ENCODE measurements around the gene KCNG2.

Gene KCNG2

DNA sequence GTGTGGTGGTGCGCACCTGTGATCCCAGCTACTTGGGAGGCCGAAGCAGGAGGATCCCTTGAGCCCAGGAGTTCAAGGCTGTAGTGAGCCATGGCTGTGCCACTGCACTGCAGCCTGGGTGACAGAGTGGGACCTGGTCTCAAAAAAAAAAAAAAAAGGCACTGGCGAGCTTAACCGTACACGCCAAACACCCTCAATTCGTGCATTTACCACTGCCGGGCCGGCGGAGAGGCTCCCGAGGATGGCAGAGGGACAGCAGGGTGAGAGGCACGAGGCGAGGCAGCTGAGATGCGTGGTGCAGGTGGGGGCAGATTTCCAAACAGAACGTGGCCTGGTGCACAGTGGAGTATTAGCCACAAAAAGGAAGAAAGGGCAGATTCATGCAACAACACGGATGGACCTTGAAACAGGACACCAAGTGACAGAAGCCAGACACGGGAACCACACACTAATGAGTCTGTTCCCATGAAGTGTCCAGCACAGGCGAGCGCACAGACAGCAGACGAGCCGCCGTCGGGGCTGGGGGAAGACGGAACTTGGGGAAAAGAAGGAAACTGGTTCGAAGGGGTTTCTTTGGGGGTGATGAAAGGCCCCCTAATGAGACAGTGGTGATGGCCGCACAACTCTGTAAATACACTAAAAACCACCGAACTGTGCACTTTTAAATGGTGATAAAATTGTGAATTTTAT lies 126.3 kb downstream of the KCNG2 start:
- TF ChIP-seq, protein P1, sequence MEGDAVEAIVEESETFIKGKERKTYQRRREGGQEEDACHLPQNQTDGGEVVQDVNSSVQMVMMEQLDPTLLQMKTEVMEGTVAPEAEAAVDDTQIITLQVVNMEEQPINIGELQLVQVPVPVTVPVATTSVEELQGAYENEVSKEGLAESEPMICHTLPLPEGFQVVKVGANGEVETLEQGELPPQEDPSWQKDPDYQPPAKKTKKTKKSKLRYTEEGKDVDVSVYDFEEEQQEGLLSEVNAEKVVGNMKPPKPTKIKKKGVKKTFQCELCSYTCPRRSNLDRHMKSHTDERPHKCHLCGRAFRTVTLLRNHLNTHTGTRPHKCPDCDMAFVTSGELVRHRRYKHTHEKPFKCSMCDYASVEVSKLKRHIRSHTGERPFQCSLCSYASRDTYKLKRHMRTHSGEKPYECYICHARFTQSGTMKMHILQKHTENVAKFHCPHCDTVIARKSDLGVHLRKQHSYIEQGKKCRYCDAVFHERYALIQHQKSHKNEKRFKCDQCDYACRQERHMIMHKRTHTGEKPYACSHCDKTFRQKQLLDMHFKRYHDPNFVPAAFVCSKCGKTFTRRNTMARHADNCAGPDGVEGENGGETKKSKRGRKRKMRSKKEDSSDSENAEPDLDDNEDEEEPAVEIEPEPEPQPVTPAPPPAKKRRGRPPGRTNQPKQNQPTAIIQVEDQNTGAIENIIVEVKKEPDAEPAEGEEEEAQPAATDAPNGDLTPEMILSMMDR (conservative IDR thresholded peaks at IDR 0.05; ENCODE audit: low read length), result no peak
- no peak overlapping the region for H3K4me3 ChIP-seq (ENCODE audit: low read length, poor library complexity, severe bottlenecking)
- H3K4me1 ChIP-seq (ENCODE audit: insufficient read depth, low read length, poor library complexity, severe bottlenecking), result no peaks in the 10 kb centered on the region
- H3K4me2 ChIP-seq (ENCODE audit: low read depth, low read length, poor library complexity, severe bottlenecking), result no peak overlapping the region
- H3K9me2 ChIP-seq (replicated peaks; ENCODE audit: low read depth, low read length), result no peaks in the 10 kb centered on the region
- H3K79me2 ChIP-seq (ENCODE audit: insufficient read depth, low read length), result peaks cover 11% of the 10 kb centered on the region; the same call in 1 of the 2 replicates
- H2AFZ ChIP-seq (ENCODE audit: low read length), result no peak overlapping the region
- H3K36me3 ChIP-seq (ENCODE audit: insufficient read depth, low read length), result peaks cover 19% of the 10 kb centered on the region; the same call in 1 of the 2 replicates
- H3K9ac ChIP-seq (ENCODE audit: low read depth, low read length, poor library complexity, severe bottlenecking), result no peak overlapping the region
- H4K20me1 ChIP-seq (ENCODE audit: insufficient read depth, low read length, poor library complexity, severe bottlenecking), result no peaks in the 10 kb centered on the region
- no peaks in the 10 kb centered on the region for H3F3A ChIP-seq (ENCODE audit: low read depth)
- H3K9me3 ChIP-seq (ENCODE audit: insufficient read depth, low read depth, low read length), result no peaks in the 10 kb centered on the region; the same call in 1 of the 2 replicates
- H3K27me3 ChIP-seq (ENCODE audit: insufficient read depth, low read length, poor library complexity, severe bottlenecking), result no peaks in the 10 kb centered on the region

DNA sequence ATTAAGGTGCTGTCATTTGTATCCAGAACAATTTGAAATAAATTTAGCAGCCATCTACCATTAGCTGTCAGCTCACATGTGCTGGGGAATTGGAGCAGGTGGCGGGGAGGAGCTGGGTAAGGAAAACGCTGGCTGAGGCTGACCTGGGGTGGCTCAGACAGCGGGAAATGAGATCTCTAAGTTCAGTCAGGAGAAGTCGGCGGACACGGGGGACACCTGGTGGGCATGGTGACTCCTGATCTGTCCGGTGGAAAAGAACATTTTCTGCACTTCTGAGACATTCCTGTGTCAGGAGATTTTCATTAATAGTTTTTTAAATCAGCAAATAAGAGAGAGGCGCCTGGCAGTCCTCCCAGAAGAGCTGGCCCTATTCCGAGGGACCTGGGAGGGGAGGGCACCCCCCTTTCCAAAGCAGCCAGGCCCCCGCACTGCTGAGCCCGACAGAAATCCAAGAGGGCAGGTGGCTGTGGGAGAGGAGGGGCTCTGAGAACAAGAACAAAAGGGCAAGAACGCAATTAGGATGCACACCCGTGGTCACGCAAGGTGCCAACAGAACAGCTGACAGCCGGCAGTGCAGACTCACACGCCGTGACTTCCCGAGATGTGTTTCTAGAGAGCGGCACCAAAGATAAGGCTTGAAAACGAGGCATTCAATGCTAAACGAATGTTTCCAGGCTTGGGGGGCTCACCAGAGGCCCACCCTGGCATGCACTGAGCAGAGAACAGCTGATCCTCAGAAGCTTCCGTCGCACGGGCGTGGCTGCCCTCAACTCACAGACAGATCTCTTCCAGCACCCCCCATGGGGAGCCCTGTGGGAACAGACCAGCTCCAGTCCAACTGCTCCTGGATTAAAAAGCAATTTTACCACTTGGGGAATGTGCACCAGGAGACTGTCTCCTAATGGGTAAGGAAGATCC lies 127.3 kb downstream of the KCNG2 start:
- Histone ChIP-seq H3F3A (ENCODE audit: low read depth) (no peaks in the 10 kb centered on the region), H4K20me1 (ENCODE audit: insufficient read depth, low read length, poor library complexity, severe bottlenecking) (no peaks in the 10 kb centered on the region), H3K9me2 (replicated peaks; ENCODE audit: low read depth, low read length) (no peaks in the 10 kb centered on the region)

DNA sequence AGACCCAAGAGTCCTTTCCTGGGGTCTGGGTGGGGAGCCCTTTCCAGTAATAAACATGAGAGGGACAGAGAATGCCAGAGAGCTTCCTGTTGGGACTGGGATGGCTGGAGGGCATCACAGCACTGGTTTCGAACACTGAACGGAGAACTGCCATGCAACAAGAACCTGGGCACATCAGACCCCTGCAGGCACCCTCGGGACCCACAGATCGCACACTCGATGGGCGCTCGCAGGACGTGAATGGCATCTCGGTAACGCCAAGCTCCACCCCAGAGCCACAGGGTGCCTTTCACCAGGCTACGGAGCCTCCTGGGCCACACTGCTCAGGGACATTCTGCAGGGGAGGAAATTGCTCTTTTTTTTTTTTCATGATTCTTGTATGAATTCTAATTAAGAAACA lies 128.6 kb downstream of the KCNG2 start:
- Histone ChIP-seq H3K36me3 (ENCODE audit: insufficient read depth, low read length) (peaks cover 26% of the 10 kb centered on the region), H3K9me3 (ENCODE audit: insufficient read depth, low read depth, low read length) (peaks cover 8% of the 10 kb centered on the region; the same call in 1 of the 2 replicates), H4K20me1 (ENCODE audit: insufficient read depth, low read length, poor library complexity, severe bottlenecking) (no peaks in the 10 kb centered on the region), H2AFZ (ENCODE audit: low read length) (no peak overlapping the region), H3F3A (ENCODE audit: low read depth) (no peaks in the 10 kb centered on the region), H3K79me2 (ENCODE audit: insufficient read depth, low read length) (peaks cover 18% of the 10 kb centered on the region), H3K9ac (ENCODE audit: low read depth, low read length, poor library complexity, severe bottlenecking) (no peak overlapping the region), H3K4me1 (ENCODE audit: insufficient read depth, low read length, poor library complexity, severe bottlenecking) (no peaks in the 10 kb centered on the region), H3K4me3 (ENCODE audit: low read length, poor library complexity, severe bottlenecking) (no peak overlapping the region), H3K27me3 (ENCODE audit: insufficient read depth, low read length, poor library complexity, severe bottlenecking) (no peaks in the 10 kb centered on the region), H3K9me2 (replicated peaks; ENCODE audit: low read depth, low read length) (no peaks in the 10 kb centered on the region), H3K4me2 (ENCODE audit: low read depth, low read length, poor library complexity, severe bottlenecking) (no peak overlapping the region)
- TF ChIP-seq, protein P1 (conservative IDR thresholded peaks at IDR 0.05; ENCODE audit: low read length), result no peak
- no peak for TF ChIP-seq EZH2phosphoT487 (IDR thresholded peaks at IDR 0.05; ENCODE audit: borderline replicate concordance)

More for the DNA sequence above, 127.3 kb downstream of the KCNG2 start:
- H3K4me1 ChIP-seq (ENCODE audit: insufficient read depth, low read length, poor library complexity, severe bottlenecking), result no peaks in the 10 kb centered on the region
- H3K9me3 ChIP-seq (ENCODE audit: insufficient read depth, low read depth, low read length), result peaks cover 5% of the 10 kb centered on the region; the same call in 1 of the 2 replicates
- H2AFZ ChIP-seq (ENCODE audit: low read length), result no peak overlapping the region
- H3K4me3 ChIP-seq (ENCODE audit: low read length, poor library complexity, severe bottlenecking), result no peak overlapping the region
- H3K27me3 ChIP-seq (ENCODE audit: insufficient read depth, low read length, poor library complexity, severe bottlenecking), result no peaks in the 10 kb centered on the region
- H3K9ac ChIP-seq (ENCODE audit: low read depth, low read length, poor library complexity, severe bottlenecking), result no peak overlapping the region
- H3K79me2 ChIP-seq (ENCODE audit: insufficient read depth, low read length), result peaks cover 15% of the 10 kb centered on the region; the same call in 1 of the 2 replicates
- H3K4me2 ChIP-seq (ENCODE audit: low read depth, low read length, poor library complexity, severe bottlenecking), result no peak overlapping the region
- TF ChIP-seq EZH2phosphoT487 (IDR thresholded peaks at IDR 0.05; ENCODE audit: borderline replicate concordance), result no peak
- TF ChIP-seq, protein P1 (conservative IDR thresholded peaks at IDR 0.05; ENCODE audit: low read length), result no peak
- H3K36me3 ChIP-seq (ENCODE audit: insufficient read depth, low read length), result peaks cover 26% of the 10 kb centered on the region

Measured in Loucy (cell line).